Keratinocyte (primary cell): Measurements from ENCODE around the gene AUP1.

ENCODE experiments used
- EZH2 ChIP-seq: IDR thresholded peaks from one replicate; pipeline ENCODE4 v1.6.1; 2012; ENCODE audit warnings: inconsistent platforms, mild to moderate bottlenecking, low read length, moderate library complexity
- TF ChIP-seq, protein P1 (sequence below), 3 experiments: IDR thresholded peaks in 1 of 3; conservative IDR thresholded peaks in 1 of 3; optimal IDR thresholded peaks in 1 of 3; 2 replicates in 2 of 3; 3 replicates in 1 of 3; pipeline versions ENCODE3 to v1.5.1; 2011; ENCODE audit warnings: low read length in 3 of 3, mild to moderate bottlenecking in 3 of 3, moderate library complexity in 2 of 3, control low read depth in 1 of 3, inconsistent platforms in 1 of 3; ENCODE audit not compliant: insufficient read depth in 2 of 3; ENCODE audit errors: extremely low read depth in 1 of 3

DNA sequence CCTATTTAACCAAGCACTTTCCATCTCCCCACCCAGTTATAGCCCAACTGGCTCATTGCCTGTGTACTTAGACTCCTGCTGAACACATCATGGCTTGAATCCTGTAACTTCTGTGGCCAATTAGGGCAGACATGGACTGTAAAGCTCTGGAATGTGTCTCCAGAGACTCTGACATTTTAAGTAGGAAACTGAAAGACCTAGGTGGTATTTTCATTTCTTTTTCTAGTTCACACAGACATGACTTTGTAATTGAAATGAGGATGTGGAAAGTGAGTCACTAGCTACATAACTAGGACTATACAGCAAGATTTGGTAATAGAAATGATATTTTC, 37.2 kb upstream of the AUP1 start:
- TF ChIP-seq, protein P1, sequence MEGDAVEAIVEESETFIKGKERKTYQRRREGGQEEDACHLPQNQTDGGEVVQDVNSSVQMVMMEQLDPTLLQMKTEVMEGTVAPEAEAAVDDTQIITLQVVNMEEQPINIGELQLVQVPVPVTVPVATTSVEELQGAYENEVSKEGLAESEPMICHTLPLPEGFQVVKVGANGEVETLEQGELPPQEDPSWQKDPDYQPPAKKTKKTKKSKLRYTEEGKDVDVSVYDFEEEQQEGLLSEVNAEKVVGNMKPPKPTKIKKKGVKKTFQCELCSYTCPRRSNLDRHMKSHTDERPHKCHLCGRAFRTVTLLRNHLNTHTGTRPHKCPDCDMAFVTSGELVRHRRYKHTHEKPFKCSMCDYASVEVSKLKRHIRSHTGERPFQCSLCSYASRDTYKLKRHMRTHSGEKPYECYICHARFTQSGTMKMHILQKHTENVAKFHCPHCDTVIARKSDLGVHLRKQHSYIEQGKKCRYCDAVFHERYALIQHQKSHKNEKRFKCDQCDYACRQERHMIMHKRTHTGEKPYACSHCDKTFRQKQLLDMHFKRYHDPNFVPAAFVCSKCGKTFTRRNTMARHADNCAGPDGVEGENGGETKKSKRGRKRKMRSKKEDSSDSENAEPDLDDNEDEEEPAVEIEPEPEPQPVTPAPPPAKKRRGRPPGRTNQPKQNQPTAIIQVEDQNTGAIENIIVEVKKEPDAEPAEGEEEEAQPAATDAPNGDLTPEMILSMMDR (optimal IDR thresholded peaks at IDR 0.05 in 1 of 3, IDR thresholded peaks at IDR 0.05 in 1 of 3, conservative IDR thresholded peaks at IDR 0.05 in 1 of 3; ENCODE audit: extremely low read depth in 1 of 3, insufficient read depth in 2 of 3, low read length in 3 of 3) = no peak
- no peak for TF ChIP-seq EZH2
